SK-N-SH (cell line): ENCODE results near the gene PLCL2. TPM values are rescaled to one million over a fixed set of nuclear protein-coding genes. Genes with fewer than 3 reads are reported as not detected.

ENCODE experiments used
- CTCF ChIA-PET: fragments of 300-600, 350-600 bp; formaldehyde crosslinking; extraction: SDS; loops from one replicate; lab custom pipeline; 2021; lab: Yijun Ruan, JAX
- POLR2A ChIA-PET: fragments of 350-600 bp; sonication (Branson Sonifier 250); formaldehyde crosslinking; extraction: SDS; loops from one replicate; lab custom pipeline; 2020; ENCODE audit warnings: antibody characterized with exemption, inconsistent platforms; lab: Yijun Ruan, JAX
- DNase-seq: peaks from one replicate; pipeline ENCODE4 v3.0.0; 2012
- H2AFZ ChIP-seq: fragments of 200-600 bp; sonication (generic); 2 replicates; pipeline ENCODE4 v1.8.1; 2016; ENCODE audit warnings: antibody characterized with exemption, mild to moderate bottlenecking, low read depth
- H3F3A ChIP-seq: fragments of 200-600 bp; sonication (generic); replicated peaks from 2 replicates; pipeline ENCODE3; 2016; ENCODE audit warnings: antibody characterized with exemption, mild to moderate bottlenecking; ENCODE audit not compliant: insufficient read depth
- H3K27ac ChIP-seq, 2 experiments: fragments of 200-500 bp in 1 of 2; fragments of 200-600 bp in 1 of 2; sonication (Bioruptor generic) in 1 of 2; sonication (generic), shearing (Covaris generic) in 1 of 2; 2 replicates each; pipeline versions ENCODE4 v1.5.1 to v1.6.1; 2014 to 2016; ENCODE audit warnings: low read depth in 2 of 2, inconsistent platforms in 1 of 2, low read length in 1 of 2, mild to moderate bottlenecking in 1 of 2, mixed read lengths in 1 of 2
- H3K27me3 ChIP-seq: fragments of 200-600 bp; sonication (generic), shearing (Covaris generic); 2 replicates; pipeline ENCODE4 v1.6.1; 2016; ENCODE audit warnings: mixed run types; ENCODE audit not compliant: insufficient read depth
- H3K36me3 ChIP-seq, 2 experiments: fragments of 200-500 bp in 1 of 2; fragments of 200-600 bp in 1 of 2; sonication (Bioruptor generic) in 1 of 2; sonication (generic) in 1 of 2; replicated peaks in 1 of 2; 2 replicates each; pipeline versions ENCODE3 to v1.5.1; 2014 to 2016; ENCODE audit warnings: low read length in 1 of 2, mild to moderate bottlenecking in 1 of 2; ENCODE audit not compliant: insufficient read depth in 2 of 2, control insufficient read depth in 1 of 2
- H3K4me1 ChIP-seq, 2 experiments: fragments of 200-500 bp in 1 of 2; fragments of 200-600 bp in 1 of 2; sonication (Bioruptor generic) in 1 of 2; sonication (generic), shearing (Covaris generic) in 1 of 2; 2 replicates each; pipeline versions ENCODE4 v1.5.1 to v1.6.1; 2014 to 2016; ENCODE audit warnings: low read depth in 1 of 2, low read length in 1 of 2, mixed run types in 1 of 2; ENCODE audit not compliant: insufficient read depth in 2 of 2, control insufficient read depth in 1 of 2
- H3K4me2 ChIP-seq: fragments of 200-600 bp; sonication (generic), shearing (Covaris generic); 2 replicates; pipeline ENCODE4 v1.6.1; 2017; ENCODE audit warnings: mixed run types
- H3K4me3 ChIP-seq, 2 experiments: fragments of 200-500 bp in 1 of 2; fragments of 200-600 bp in 1 of 2; sonication (Bioruptor generic) in 1 of 2; sonication (generic), shearing (Covaris generic) in 1 of 2; 2 replicates each; pipeline versions ENCODE4 v1.5.1 to v1.8.1; 2014 to 2016; ENCODE audit warnings: low read depth in 2 of 2, inconsistent platforms in 1 of 2, low read length in 1 of 2, mild to moderate bottlenecking in 1 of 2, mixed read lengths in 1 of 2, moderate library complexity in 1 of 2
- H3K79me2 ChIP-seq: fragments of 200-600 bp; sonication (generic); 2 replicates; pipeline ENCODE4 v1.8.1; 2017; ENCODE audit warnings: mild to moderate bottlenecking; ENCODE audit not compliant: insufficient read depth
- H3K9ac ChIP-seq: fragments of 200-600 bp; sonication (generic); 2 replicates; pipeline ENCODE4 v1.6.1; 2017; ENCODE audit warnings: mixed run types
- H3K9me2 ChIP-seq: fragments of 200-600 bp; sonication (generic); 2 replicates; pipeline ENCODE4 v1.6.1; 2017; ENCODE audit warnings: mixed run types
- H3K9me3 ChIP-seq: fragments of 200-600 bp; sonication (generic); 2 replicates; pipeline ENCODE4 v1.6.1; 2017; ENCODE audit warnings: mixed run types, mild to moderate bottlenecking, moderate library complexity
- H4K20me1 ChIP-seq: fragments of 200-600 bp; sonication (generic); 2 replicates; pipeline ENCODE4 v1.6.1; 2017; ENCODE audit warnings: mild to moderate bottlenecking, mixed run types; ENCODE audit not compliant: insufficient read depth
- ELF1 ChIP-seq: IDR thresholded peaks from 2 replicates; pipeline ENCODE4 v1.4.0; 2012
- EP300 ChIP-seq, 2 experiments: IDR thresholded peaks; 2 replicates each; pipeline versions ENCODE4 v1.4.0 to v1.6.1; 2012; ENCODE audit warnings: borderline replicate concordance in 1 of 2, low read depth in 1 of 2, low read length in 1 of 2
- FOXJ3 ChIP-seq: sonication (generic); formaldehyde crosslinking; IDR thresholded peaks from 2 replicates; pipeline ENCODE4 v1.5.1; 2020; ENCODE audit warnings: mild to moderate bottlenecking, missing genetic modification reagents
- FOXM1 ChIP-seq: IDR thresholded peaks from 2 replicates; pipeline ENCODE4 v1.4.0; 2012; ENCODE audit warnings: low read depth, mild to moderate bottlenecking
- GABPA ChIP-seq: IDR thresholded peaks from 2 replicates; pipeline ENCODE4 v1.4.0; 2012; ENCODE audit warnings: low read depth, mild to moderate bottlenecking
- MEF2A ChIP-seq: IDR thresholded peaks from 2 replicates; pipeline ENCODE4 v1.4.0; 2012; ENCODE audit warnings: low read depth, borderline replicate concordance
- MXI1 ChIP-seq: IDR thresholded peaks from 2 replicates; pipeline ENCODE4 v1.6.1; 2012; ENCODE audit warnings: mild to moderate bottlenecking, low read depth, low read length, improper control_type of control experiment
- RAD21 ChIP-seq: IDR thresholded peaks from 2 replicates; pipeline ENCODE4 v1.6.1; 2012; ENCODE audit warnings: mild to moderate bottlenecking, low read length
- SIN3A ChIP-seq: IDR thresholded peaks from 2 replicates; pipeline ENCODE4 v1.6.1; 2012; ENCODE audit warnings: low read depth, mild to moderate bottlenecking, low read length, moderate library complexity, borderline replicate concordance
- SMC3 ChIP-seq: IDR thresholded peaks from 2 replicates; pipeline ENCODE4 v1.6.1; 2012; ENCODE audit warnings: low read depth, low read length, improper control_type of control experiment
- TCF12 ChIP-seq: IDR thresholded peaks from 2 replicates; pipeline ENCODE4 v1.4.0; 2012
- TEAD4 ChIP-seq: IDR thresholded peaks from 2 replicates; pipeline ENCODE4 v1.4.0; 2012; ENCODE audit warnings: mild to moderate bottlenecking, borderline replicate concordance; ENCODE audit not compliant: insufficient read depth
- YY1 ChIP-seq: IDR thresholded peaks from 2 replicates; pipeline ENCODE4 v1.4.0; 2012; ENCODE audit warnings: low read depth, mild to moderate bottlenecking
- WGBS: methylation state at CpG from one replicate; pipeline ENCODE4 v1.1.6; 2017; ENCODE audit warnings: low lambda C conversion rate; 5-methylcytosine and 5-hydroxymethylcytosine counted together
- polyA plus RNA-seq, 3 experiments: library from polyadenylated mRNA; depleted of rRNA; stranded (reverse); fragments of >200 nt; gene quantifications; 2 replicates each; pipeline ENCODE4 v1.2.3, GENCODE V29; 2012
- TF ChIP-seq, protein P1 (sequence below): IDR thresholded peaks from 2 replicates; pipeline ENCODE4 v1.6.1; 2012; ENCODE audit warnings: mild to moderate bottlenecking, low read depth, low read length, moderate library complexity
- TF ChIP-seq, protein P2 (sequence below): IDR thresholded peaks from 2 replicates; pipeline ENCODE4; 2012
- TF ChIP-seq, protein P3 (sequence below): IDR thresholded peaks from 2 replicates; pipeline ENCODE4 v1.4.0; 2012; ENCODE audit warnings: low read depth, borderline replicate concordance

PLCL2 gene
- polyA plus RNA-seq, 1 of the 3 experiments (the other 2 are of a cell fraction) = 0.85 TPM

DNA sequence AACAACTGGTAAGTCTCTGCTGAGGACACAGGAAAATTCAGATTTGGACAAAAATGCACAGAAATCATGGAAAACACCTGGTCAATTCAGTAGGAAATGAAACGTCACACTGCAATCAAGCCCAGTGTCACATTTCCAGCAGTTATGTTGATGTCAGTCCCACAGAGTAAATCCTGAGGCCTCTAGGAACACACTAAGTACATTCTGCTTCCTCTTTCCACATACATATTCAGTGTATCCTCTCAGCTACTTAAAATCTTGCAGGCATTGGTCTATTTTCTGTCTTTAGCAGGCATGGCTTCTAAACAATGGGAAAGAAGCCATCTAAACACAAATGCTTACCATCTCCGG is 207.8 kb downstream of the PLCL2 start:
- H3K79me2 ChIP-seq = no peaks in the 10 kb centered on the region
- no peaks in the 10 kb centered on the region for H3K9me2 ChIP-seq
- H3F3A ChIP-seq = no peaks in the 10 kb centered on the region
- no peak overlapping the region for H3K27ac ChIP-seq
- H2AFZ ChIP-seq = no peak overlapping the region
- peaks cover 0 to 6% of the 10 kb centered on the region in 2 experiments; a peak in 2 of 4 replicates for H3K4me1 ChIP-seq
- H4K20me1 ChIP-seq = no peaks in the 10 kb centered on the region
- H3K9me3 ChIP-seq = no peaks in the 10 kb centered on the region
- 86% methylated on average over 2 of the region's 2 CpGs for WGBS
- H3K27me3 ChIP-seq = no peaks in the 10 kb centered on the region
- no peaks in the 10 kb centered on the region for H3K36me3 ChIP-seq
- no peak overlapping the region for H3K4me2 ChIP-seq
- no peak overlapping the region for H3K9ac ChIP-seq
- no peak overlapping the region for H3K4me3 ChIP-seq
- DNase-seq = no peak
- TF ChIP-seq TEAD4 = no peak
- TF ChIP-seq FOXJ3 (CRISPR knock-in tag) = no peak
- no peak for TF ChIP-seq MXI1
- TF ChIP-seq, protein P1, sequence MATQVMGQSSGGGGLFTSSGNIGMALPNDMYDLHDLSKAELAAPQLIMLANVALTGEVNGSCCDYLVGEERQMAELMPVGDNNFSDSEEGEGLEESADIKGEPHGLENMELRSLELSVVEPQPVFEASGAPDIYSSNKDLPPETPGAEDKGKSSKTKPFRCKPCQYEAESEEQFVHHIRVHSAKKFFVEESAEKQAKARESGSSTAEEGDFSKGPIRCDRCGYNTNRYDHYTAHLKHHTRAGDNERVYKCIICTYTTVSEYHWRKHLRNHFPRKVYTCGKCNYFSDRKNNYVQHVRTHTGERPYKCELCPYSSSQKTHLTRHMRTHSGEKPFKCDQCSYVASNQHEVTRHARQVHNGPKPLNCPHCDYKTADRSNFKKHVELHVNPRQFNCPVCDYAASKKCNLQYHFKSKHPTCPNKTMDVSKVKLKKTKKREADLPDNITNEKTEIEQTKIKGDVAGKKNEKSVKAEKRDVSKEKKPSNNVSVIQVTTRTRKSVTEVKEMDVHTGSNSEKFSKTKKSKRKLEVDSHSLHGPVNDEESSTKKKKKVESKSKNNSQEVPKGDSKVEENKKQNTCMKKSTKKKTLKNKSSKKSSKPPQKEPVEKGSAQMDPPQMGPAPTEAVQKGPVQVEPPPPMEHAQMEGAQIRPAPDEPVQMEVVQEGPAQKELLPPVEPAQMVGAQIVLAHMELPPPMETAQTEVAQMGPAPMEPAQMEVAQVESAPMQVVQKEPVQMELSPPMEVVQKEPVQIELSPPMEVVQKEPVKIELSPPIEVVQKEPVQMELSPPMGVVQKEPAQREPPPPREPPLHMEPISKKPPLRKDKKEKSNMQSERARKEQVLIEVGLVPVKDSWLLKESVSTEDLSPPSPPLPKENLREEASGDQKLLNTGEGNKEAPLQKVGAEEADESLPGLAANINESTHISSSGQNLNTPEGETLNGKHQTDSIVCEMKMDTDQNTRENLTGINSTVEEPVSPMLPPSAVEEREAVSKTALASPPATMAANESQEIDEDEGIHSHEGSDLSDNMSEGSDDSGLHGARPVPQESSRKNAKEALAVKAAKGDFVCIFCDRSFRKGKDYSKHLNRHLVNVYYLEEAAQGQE = no peak
- TF ChIP-seq ELF1 = no peak
- no peak for TF ChIP-seq RAD21
- TF ChIP-seq MEF2A = no peak
- TF ChIP-seq SMC3 = no peak
- no peak for TF ChIP-seq GABPA
- TF ChIP-seq, protein P2, sequence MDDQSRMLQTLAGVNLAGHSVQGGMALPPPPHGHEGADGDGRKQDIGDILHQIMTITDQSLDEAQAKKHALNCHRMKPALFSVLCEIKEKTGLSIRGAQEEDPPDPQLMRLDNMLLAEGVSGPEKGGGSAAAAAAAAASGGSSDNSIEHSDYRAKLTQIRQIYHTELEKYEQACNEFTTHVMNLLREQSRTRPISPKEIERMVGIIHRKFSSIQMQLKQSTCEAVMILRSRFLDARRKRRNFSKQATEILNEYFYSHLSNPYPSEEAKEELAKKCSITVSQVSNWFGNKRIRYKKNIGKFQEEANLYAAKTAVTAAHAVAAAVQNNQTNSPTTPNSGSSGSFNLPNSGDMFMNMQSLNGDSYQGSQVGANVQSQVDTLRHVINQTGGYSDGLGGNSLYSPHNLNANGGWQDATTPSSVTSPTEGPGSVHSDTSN = no peak
- ChIA-PET POLR2A (no interaction called here), CTCF (no interaction called here)

DNA sequence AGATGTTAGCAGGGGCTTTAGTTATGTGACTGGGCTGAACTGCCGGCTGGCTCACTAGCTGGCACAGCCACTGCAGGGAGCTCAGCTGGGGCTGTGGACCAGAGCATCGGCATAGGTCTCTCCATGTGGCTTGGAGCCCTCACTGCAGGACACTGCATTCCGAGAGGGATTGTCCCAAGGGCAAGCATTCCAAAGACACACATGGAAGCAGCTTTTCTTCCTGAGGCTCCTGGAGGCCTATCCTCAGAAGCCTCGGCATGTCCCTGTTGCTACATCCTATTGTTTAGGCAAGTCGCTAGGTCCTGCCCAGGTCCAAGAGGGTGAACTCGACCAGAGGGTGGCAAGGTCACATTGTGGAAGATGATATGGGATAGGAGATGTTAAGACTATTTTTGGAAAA is 209.8 kb downstream of the PLCL2 start:
- Histone ChIP-seq H3F3A (no peaks in the 10 kb centered on the region), H3K4me2 (no peak overlapping the region), H3K9me3 (no peaks in the 10 kb centered on the region), H3K9ac (no peak overlapping the region), H3K36me3 (no peaks in the 10 kb centered on the region), H3K4me1 (peaks cover 0 to 6% of the 10 kb centered on the region in 2 experiments; a peak in 2 of 4 replicates), H3K27ac (no peak overlapping the region), H3K4me3 (no peak overlapping the region), H2AFZ (no peak overlapping the region), H4K20me1 (no peaks in the 10 kb centered on the region), H3K79me2 (no peaks in the 10 kb centered on the region), H3K9me2 (no peaks in the 10 kb centered on the region), H3K27me3 (no peaks in the 10 kb centered on the region)
- CTCF ChIA-PET = no interaction called here
- DNase-seq = no peak
- WGBS = 66% methylated on average over 5 of the region's 6 CpGs
- POLR2A ChIA-PET = no interaction called here
- TF ChIP-seq EP300 (IDR thresholded peaks at IDR 0.05; ENCODE audit: borderline replicate concordance in 1 of 2, low read depth in 1 of 2, low read length in 1 of 2) (no peak), MEF2A (no peak), YY1 (no peak), TCF12 (no peak), FOXM1 (no peak), SIN3A (no peak)
- TF ChIP-seq, protein P3, sequence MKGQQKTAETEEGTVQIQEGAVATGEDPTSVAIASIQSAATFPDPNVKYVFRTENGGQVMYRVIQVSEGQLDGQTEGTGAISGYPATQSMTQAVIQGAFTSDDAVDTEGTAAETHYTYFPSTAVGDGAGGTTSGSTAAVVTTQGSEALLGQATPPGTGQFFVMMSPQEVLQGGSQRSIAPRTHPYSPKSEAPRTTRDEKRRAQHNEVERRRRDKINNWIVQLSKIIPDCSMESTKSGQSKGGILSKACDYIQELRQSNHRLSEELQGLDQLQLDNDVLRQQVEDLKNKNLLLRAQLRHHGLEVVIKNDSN = no peak
